ENCODE measurements around the gene SLC43A2.

Gene SLC43A2

GRCh38 chr17:1643293-1643998 is 14.8 kb upstream of the SLC43A2 start:
- DNase-seq: no peak

GRCh38 chr17:1641065-1641403 is 12.4 kb upstream of the SLC43A2 start:
- DNase-seq: no peak

GRCh38 chr17:1640329-1641064 is 11.9 kb upstream of the SLC43A2 start:
- DNase-seq: no peak

GRCh38 chr17:1639549-1640180 is 11.0 kb upstream of the SLC43A2 start:
- DNase-seq: peak; percentile 16

GRCh38 chr17:1638624-1639300 is 10.1 kb upstream of the SLC43A2 start:
- DNase-seq: no peak

GRCh38 chr17:1638171-1638590 is 9.5 kb upstream of the SLC43A2 start:
- no peak for DNase-seq

GRCh38 chr17:1636732-1637285 is 8.2 kb upstream of the SLC43A2 start:
- no peak for DNase-seq

GRCh38 chr17:1635675-1636465 is 7.2 kb upstream of the SLC43A2 start:
- DNase-seq: no peak

- no peak for DNase-seq
Measured at GRCh38 chr17:1634841-1635650, 6.4 kb upstream of the SLC43A2 start.

- no peak for DNase-seq
Measured at GRCh38 chr17:1630662-1631061, 2.0 kb upstream of the SLC43A2 start.

- DNase-seq: no peak
Measured at GRCh38 chr17:1629504-1630310, 1.1 kb upstream of the SLC43A2 start.

- peak; percentile 60 for DNase-seq
Measured at GRCh38 chr17:1628856-1629503, 346 bp upstream of the SLC43A2 start.

- DNase-seq: no peak
Measured at GRCh38 chr17:1627182-1627981, 1.3 kb downstream of the SLC43A2 start.

- no peak for DNase-seq
Measured at GRCh38 chr17:1626333-1626732, 2.3 kb downstream of the SLC43A2 start.

- no peak for DNase-seq
Measured at GRCh38 chr17:1625581-1625980, 3.1 kb downstream of the SLC43A2 start.

GRCh38 chr17:1625053-1625452 is 3.6 kb downstream of the SLC43A2 start:
- DNase-seq: no peak

- no peak for DNase-seq
Measured at GRCh38 chr17:1624650-1625049, 4.0 kb downstream of the SLC43A2 start.

- no peak for DNase-seq
Measured at GRCh38 chr17:1623057-1623630, 5.5 kb downstream of the SLC43A2 start.

Data from NCI-H2029 treated with DMSO at 0.1 percent for 48 hours (cell line).